ENCODE results near the gene SNAPC4. TPM values are rescaled to one million over a fixed set of nuclear protein-coding genes. Genes with fewer than 3 reads are reported as not detected.

Gene SNAPC4
- total RNA-seq, 1 donor from 2014 or later: 3.7 TPM

- Histone ChIP-seq H3K4me3 (ENCODE audit: low read depth, low read length) (no peak overlapping the region), H3K36me3 (ENCODE audit: control insufficient read depth, insufficient read depth, low read length) (peaks cover 39% of the 10 kb centered on the region), H3K27me3 (ENCODE audit: control insufficient read depth, insufficient read depth, low read length) (no peaks in the 10 kb centered on the region)
- DNase-seq (ENCODE audit: low read depth): no peak
- TF ChIP-seq CTCF (IDR thresholded peaks at IDR 0.05; ENCODE audit: insufficient read depth, low read length, severe bottlenecking): no peak
- FAIRE-seq: no peak
Observed at GRCh38 chr9:136398286-136398685, 1.7 kb downstream of the SNAPC4 start.

GRCh38 chr9:136397643-136398042 lies 2.3 kb downstream of the SNAPC4 start:
- Histone ChIP-seq H3K4me3 (ENCODE audit: low read depth, low read length) (no peak overlapping the region), H3K36me3 (ENCODE audit: control insufficient read depth, insufficient read depth, low read length) (peaks cover 45% of the 10 kb centered on the region), H3K27me3 (ENCODE audit: control insufficient read depth, insufficient read depth, low read length) (no peaks in the 10 kb centered on the region)
- TF ChIP-seq CTCF (IDR thresholded peaks at IDR 0.05; ENCODE audit: insufficient read depth, low read length, severe bottlenecking): no peak
- FAIRE-seq (no peak), DNase-seq (ENCODE audit: low read depth) (no peak)

- Histone ChIP-seq H3K36me3 (ENCODE audit: control insufficient read depth, insufficient read depth, low read length) (peaks cover 53% of the 10 kb centered on the region), H3K4me3 (ENCODE audit: low read depth, low read length) (no peak overlapping the region), H3K27me3 (ENCODE audit: control insufficient read depth, insufficient read depth, low read length) (no peaks in the 10 kb centered on the region)
- no peak for TF ChIP-seq CTCF (IDR thresholded peaks at IDR 0.05; ENCODE audit: insufficient read depth, low read length, severe bottlenecking)
- DNase-seq (ENCODE audit: low read depth) (no peak), FAIRE-seq (no peak)
Observed at GRCh38 chr9:136396219-136396515, 3.8 kb downstream of the SNAPC4 start.

GRCh38 chr9:136395345-136396218 lies 4.4 kb downstream of the SNAPC4 start:
- no peak overlapping the region for H3K4me3 ChIP-seq (ENCODE audit: low read depth, low read length)
- H3K36me3 ChIP-seq (ENCODE audit: control insufficient read depth, insufficient read depth, low read length): peaks cover 53% of the 10 kb centered on the region
- FAIRE-seq (no peak), DNase-seq (ENCODE audit: low read depth) (no peak)
- no peaks in the 10 kb centered on the region for H3K27me3 ChIP-seq (ENCODE audit: control insufficient read depth, insufficient read depth, low read length)
- TF ChIP-seq CTCF (IDR thresholded peaks at IDR 0.05; ENCODE audit: insufficient read depth, low read length, severe bottlenecking): no peak

- Histone ChIP-seq H3K4me3 (ENCODE audit: low read depth, low read length) (no peak overlapping the region), H3K27me3 (ENCODE audit: control insufficient read depth, insufficient read depth, low read length) (no peaks in the 10 kb centered on the region), H3K36me3 (ENCODE audit: control insufficient read depth, insufficient read depth, low read length) (peaks cover 53% of the 10 kb centered on the region)
- DNase-seq (ENCODE audit: low read depth) (no peak), FAIRE-seq (peak; percentile 89)
- no peak for TF ChIP-seq CTCF (IDR thresholded peaks at IDR 0.05; ENCODE audit: insufficient read depth, low read length, severe bottlenecking)
Observed at GRCh38 chr9:136395020-136395340, 5.0 kb downstream of the SNAPC4 start.

Data from bronchial epithelial cell (primary cell).